HepG2 (cell line): Measurements from ENCODE around the gene TTLL8. TPM values are rescaled to one million over a fixed set of nuclear protein-coding genes. Genes with fewer than 3 reads are reported as not detected.

ENCODE experiments used
- ASH2L ChIP-seq: fragments of 300-600, 200-600 bp; sonication (generic); IDR thresholded peaks from 2 replicates; pipeline ENCODE4 v1.7.0; 2017; ENCODE audit warnings: low read depth, mild to moderate bottlenecking, moderate library complexity, mixed read lengths, low read length; ENCODE audit not compliant: insufficient read length
- ATF5 ChIP-seq: sonication (generic); formaldehyde crosslinking; IDR thresholded peaks from 2 replicates; pipeline ENCODE4 v1.4.0; 2020; ENCODE audit warnings: mild to moderate bottlenecking, low read depth, missing genetic modification reagents
- CCDC6 ChIP-seq: sonication (generic); formaldehyde crosslinking; IDR thresholded peaks from 2 replicates; pipeline ENCODE4 v1.8.1; 2022; ENCODE audit warnings: mild to moderate bottlenecking, missing genetic modification reagents, moderate library complexity
- CEBPG ChIP-seq: IDR thresholded peaks from 2 replicates; pipeline ENCODE4 v1.6.1; 2016
- DMAP1 ChIP-seq: IDR thresholded peaks from 2 replicates; pipeline ENCODE4 v1.6.1; 2016
- ETV6 ChIP-seq: sonication (generic); formaldehyde crosslinking; conservative IDR thresholded peaks from 2 replicates; pipeline ENCODE4 v1.4.0; 2020; ENCODE audit warnings: missing genetic modification reagents
- GATAD2A ChIP-seq: IDR thresholded peaks from 2 replicates; pipeline ENCODE4 v1.6.1; 2016
- GPBP1L1 ChIP-seq: sonication (generic); formaldehyde crosslinking; IDR thresholded peaks from 2 replicates; pipeline ENCODE4 v1.5.0; 2020; ENCODE audit warnings: mild to moderate bottlenecking, missing genetic modification reagents
- GTF2F1 ChIP-seq: fragments of 150-350 bp; IDR thresholded peaks from 2 replicates; pipeline ENCODE4 v1.6.1; 2014; ENCODE audit warnings: low read length
- KLF16 ChIP-seq, 2 experiments: sonication (generic) in 1 of 2; formaldehyde crosslinking in 1 of 2; IDR thresholded peaks; 2 replicates each; pipeline versions ENCODE4 v1.6.1 to v1.8.0; 2016 to 2023; ENCODE audit warnings: missing genetic modification reagents in 2 of 2, missing compliant biosample characterization in 1 of 2
- MBD4 ChIP-seq: IDR thresholded peaks from 2 replicates; pipeline ENCODE4 v1.6.1; 2012; ENCODE audit warnings: low read length, inconsistent platforms, borderline replicate concordance
- MIER3 ChIP-seq: IDR thresholded peaks from 2 replicates; pipeline ENCODE4 v1.6.1; 2016; ENCODE audit warnings: missing compliant biosample characterization, borderline replicate concordance
- NFRKB ChIP-seq: fragments of 450-650 bp; IDR thresholded peaks from 2 replicates; pipeline ENCODE4 v1.6.1; 2017
- ONECUT2 ChIP-seq: sonication (generic); formaldehyde crosslinking; IDR thresholded peaks from 2 replicates; pipeline ENCODE4 v1.4.0; 2020; ENCODE audit warnings: missing genetic modification reagents
- PPARG ChIP-seq: conservative IDR thresholded peaks from 2 replicates; pipeline ENCODE4 v1.6.1; 2016; ENCODE audit warnings: missing biosample characterization, missing genetic modification reagents
- RARA ChIP-seq: IDR thresholded peaks from 2 replicates; pipeline ENCODE4 v1.6.1; 2016; ENCODE audit warnings: missing genetic modification reagents, missing compliant biosample characterization
- RNF219 ChIP-seq: sonication (generic); formaldehyde crosslinking; IDR thresholded peaks from 2 replicates; pipeline ENCODE4 v1.5.0; 2020; ENCODE audit warnings: mild to moderate bottlenecking, missing genetic modification reagents
- SOX13 ChIP-seq, 3 experiments: fragments of 450-650 bp in 1 of 3; sonication (generic) in 1 of 3; formaldehyde crosslinking in 1 of 3; IDR thresholded peaks in 2 of 3; conservative IDR thresholded peaks in 1 of 3; 2 replicates each; pipeline versions ENCODE4 v1.5.0 to v1.6.1; 2016 to 2020; ENCODE audit warnings: antibody characterized with exemption in 1 of 3, mild to moderate bottlenecking in 1 of 3, missing compliant biosample characterization in 1 of 3, missing genetic modification reagents in 1 of 3, moderate library complexity in 1 of 3
- THAP7 ChIP-seq: sonication (generic); formaldehyde crosslinking; IDR thresholded peaks from 2 replicates; pipeline ENCODE4 v1.8.1; 2023; ENCODE audit warnings: mild to moderate bottlenecking, missing genetic modification reagents
- ZMAT3 ChIP-seq: sonication (generic); formaldehyde crosslinking; conservative IDR thresholded peaks from 2 replicates; pipeline ENCODE4 v1.7.0; 2021; ENCODE audit warnings: missing genetic modification reagents
- ZNF879 ChIP-seq: sonication (generic); formaldehyde crosslinking; IDR thresholded peaks from 2 replicates; pipeline ENCODE4 v1.8.1; 2023; ENCODE audit warnings: missing genetic modification reagents
- polyA plus RNA-seq, 8 experiments: library from polyadenylated mRNA; depleted of rRNA in 3 of 8; stranded (reverse) in 7 of 8; unstranded in 1 of 8; fragments of >200 nt; fragmentation: Illumina TruSeq in 4 of 8; extraction: Trizol in 4 of 8; gene quantifications; 2 replicates each; pipeline versions ENCODE4 v1.2.1 to v1.2.3, GENCODE V29; 2011 to 2016; ENCODE audit warnings: low read depth in 4 of 8, missing spikeins in 1 of 8, mixed read lengths in 1 of 8; ENCODE audit not compliant: insufficient read depth in 1 of 8
- total RNA-seq, 5 experiments: library from RNA; depleted of rRNA; stranded (reverse); fragments of >200 nt; fragmentation: Illumina TruSeq; extraction: Trizol; gene quantifications; 2 replicates each; pipeline ENCODE4 v1.2.3, GENCODE V29; 2016; ENCODE audit warnings: low read depth in 1 of 5

TTLL8 gene
- total and polyA plus RNA-seq, 2 of the 13 experiments (the other 11 are each of a cell fraction or from before 2014, with no cell fraction given), result not detected

GRCh38 chr22:49970528-49971231 is 87.4 kb downstream of the TTLL8 start (continued):
- TF ChIP-seq THAP7 (CRISPR knock-in tag) (0 out of 2 replicates have a peak, but pooled peaks have one; percentile 54), CEBPG (CRISPR knock-in tag) (peak; percentile 18; the same call in 1 of the 2 replicates), MIER3 (peak; percentile 94), GATAD2A (CRISPR knock-in tag) (peak; percentile 91), ONECUT2 (CRISPR knock-in tag) (no peak), KLF16 (CRISPR knock-in tag; IDR thresholded peaks at IDR 0.05) (peak in 1 of 2 experiments; percentile 77; a peak in 2 of 4 replicates), ZNF879 (CRISPR knock-in tag) (0 out of 2 replicates have a peak, but pooled peaks have one; percentile 29), ATF5 (CRISPR knock-in tag) (no peak), RARA (peak; percentile 87), GPBP1L1 (CRISPR knock-in tag) (no peak), MBD4 (no peak), PPARG (CRISPR knock-in tag) (peak; percentile 82), NFRKB (no peak), RNF219 (CRISPR knock-in tag) (no peak), ETV6 (CRISPR knock-in tag) (no peak), ZMAT3 (peak; percentile 89; the same call in 1 of the 2 replicates), ASH2L (no peak), GTF2F1 (no peak), SOX13 (IDR thresholded peaks at IDR 0.05) (peak; percentile 61), SOX13 (CRISPR knock-in tag; conservative IDR thresholded peaks at IDR 0.05 in 1 of 2, IDR thresholded peaks at IDR 0.05 in 1 of 2) (peak in 1 of 2 experiments; percentile 70; a peak in 1 of 4 replicates), DMAP1 (CRISPR knock-in tag) (peak; percentile 95), CCDC6 (CRISPR knock-in tag) (peak; percentile 89)
